Thoracic aorta (tissue), 2 donors: ENCODE data around the gene TRPM5. TPM values are rescaled to one million over a fixed set of nuclear protein-coding genes. Genes with fewer than 3 reads are reported as not detected.

Experiments used
- ATAC-seq: fragments of 150-250 bp; one replicate; pipeline ENCODE4 v1.8.0; 2017; ENCODE audit warnings: low read depth; ENCODE audit not compliant: insufficient number of reproducible peaks, low FRiP score
- DNase-seq: peaks from one replicate; pipeline ENCODE4 v3.0.0-alpha.2; 2020; ENCODE audit warnings: low spot score
- H3K27ac ChIP-seq, 2 donors: fragments of 200-600 bp; sonication (generic); 1 replicate in 1 of 2; 2 replicates in 1 of 2; pipeline ENCODE4 v1.5.1; 2016; ENCODE audit warnings: mild to moderate bottlenecking in 2 of 2, moderate library complexity in 2 of 2
- H3K27me3 ChIP-seq: fragments of 200-600 bp; sonication (generic); replicated peaks from 2 replicates; pipeline ENCODE4 v1.6.0; 2016; ENCODE audit warnings: mild to moderate bottlenecking; ENCODE audit not compliant: insufficient read depth
- H3K36me3 ChIP-seq: fragments of 200-600 bp; sonication (generic); one replicate; pipeline ENCODE4 v1.5.1; 2016
- H3K4me1 ChIP-seq, 2 donors: fragments of 200-600 bp; sonication (generic); 1 replicate in 1 of 2; 2 replicates in 1 of 2; pipeline versions ENCODE4 v1.5.1 to v1.6.0; 2016; ENCODE audit warnings: low read depth in 2 of 2, mild to moderate bottlenecking in 1 of 2; ENCODE audit not compliant: control insufficient read depth in 1 of 2
- H3K4me3 ChIP-seq: fragments of 200-600 bp; sonication (generic); 2 replicates; pipeline ENCODE4 v1.5.1; 2016; ENCODE audit warnings: mild to moderate bottlenecking
- H3K9me3 ChIP-seq: fragments of 200-600 bp; sonication (generic); 2 replicates; pipeline ENCODE4 v1.5.1; 2016
- total RNA-seq, 2 donors: library from RNA; depleted of rRNA; stranded (reverse); fragments of >200 nt; gene quantifications; one replicate each; pipeline versions ENCODE4 v1.1.0 to v1.2.3, GENCODE V29; 2016
- TF ChIP-seq, protein P1 (sequence below): fragments of 200-600 bp; sonication (generic); IDR thresholded peaks from one replicate; pipeline ENCODE4 v1.5.1; 2019; ENCODE audit warnings: antibody characterized with exemption

TRPM5 gene
- total RNA-seq, 2 donors from 2014 or later: not detected

DNA sequence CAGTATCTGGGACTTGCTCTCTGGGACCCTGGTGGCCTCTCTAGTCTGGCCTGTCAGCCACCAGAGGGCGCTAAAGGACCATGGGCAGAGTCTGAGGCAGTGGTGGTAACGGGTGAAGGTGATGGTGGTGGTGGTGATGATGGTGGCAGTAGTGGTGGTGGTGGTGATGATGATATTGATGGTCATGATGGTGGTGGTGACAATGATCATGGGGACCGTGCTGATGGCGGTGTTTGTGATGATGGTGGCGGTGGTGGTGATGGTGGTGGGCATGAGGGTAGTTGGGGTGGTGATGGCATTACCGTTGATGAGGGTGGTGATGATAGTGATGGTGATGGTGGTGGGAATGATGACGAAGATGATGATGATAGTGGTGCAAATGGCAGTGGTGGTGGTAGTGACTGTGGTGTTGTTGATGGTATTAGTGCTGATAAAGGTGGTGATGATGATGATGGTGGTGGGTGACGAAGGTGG, 16.0 kb downstream of the TRPM5 start:
- TF ChIP-seq, protein P1, sequence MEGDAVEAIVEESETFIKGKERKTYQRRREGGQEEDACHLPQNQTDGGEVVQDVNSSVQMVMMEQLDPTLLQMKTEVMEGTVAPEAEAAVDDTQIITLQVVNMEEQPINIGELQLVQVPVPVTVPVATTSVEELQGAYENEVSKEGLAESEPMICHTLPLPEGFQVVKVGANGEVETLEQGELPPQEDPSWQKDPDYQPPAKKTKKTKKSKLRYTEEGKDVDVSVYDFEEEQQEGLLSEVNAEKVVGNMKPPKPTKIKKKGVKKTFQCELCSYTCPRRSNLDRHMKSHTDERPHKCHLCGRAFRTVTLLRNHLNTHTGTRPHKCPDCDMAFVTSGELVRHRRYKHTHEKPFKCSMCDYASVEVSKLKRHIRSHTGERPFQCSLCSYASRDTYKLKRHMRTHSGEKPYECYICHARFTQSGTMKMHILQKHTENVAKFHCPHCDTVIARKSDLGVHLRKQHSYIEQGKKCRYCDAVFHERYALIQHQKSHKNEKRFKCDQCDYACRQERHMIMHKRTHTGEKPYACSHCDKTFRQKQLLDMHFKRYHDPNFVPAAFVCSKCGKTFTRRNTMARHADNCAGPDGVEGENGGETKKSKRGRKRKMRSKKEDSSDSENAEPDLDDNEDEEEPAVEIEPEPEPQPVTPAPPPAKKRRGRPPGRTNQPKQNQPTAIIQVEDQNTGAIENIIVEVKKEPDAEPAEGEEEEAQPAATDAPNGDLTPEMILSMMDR: peak; percentile 46
- Histone ChIP-seq H3K27ac (no peak overlapping the region), H3K4me1 (no peaks in the 10 kb centered on the region), H3K4me3 (no peak overlapping the region), H3K27me3 (no peaks in the 10 kb centered on the region), H3K9me3 (no peaks in the 10 kb centered on the region), H3K36me3 (no peaks in the 10 kb centered on the region)
- ATAC-seq (no peak), DNase-seq (no peak)

DNA sequence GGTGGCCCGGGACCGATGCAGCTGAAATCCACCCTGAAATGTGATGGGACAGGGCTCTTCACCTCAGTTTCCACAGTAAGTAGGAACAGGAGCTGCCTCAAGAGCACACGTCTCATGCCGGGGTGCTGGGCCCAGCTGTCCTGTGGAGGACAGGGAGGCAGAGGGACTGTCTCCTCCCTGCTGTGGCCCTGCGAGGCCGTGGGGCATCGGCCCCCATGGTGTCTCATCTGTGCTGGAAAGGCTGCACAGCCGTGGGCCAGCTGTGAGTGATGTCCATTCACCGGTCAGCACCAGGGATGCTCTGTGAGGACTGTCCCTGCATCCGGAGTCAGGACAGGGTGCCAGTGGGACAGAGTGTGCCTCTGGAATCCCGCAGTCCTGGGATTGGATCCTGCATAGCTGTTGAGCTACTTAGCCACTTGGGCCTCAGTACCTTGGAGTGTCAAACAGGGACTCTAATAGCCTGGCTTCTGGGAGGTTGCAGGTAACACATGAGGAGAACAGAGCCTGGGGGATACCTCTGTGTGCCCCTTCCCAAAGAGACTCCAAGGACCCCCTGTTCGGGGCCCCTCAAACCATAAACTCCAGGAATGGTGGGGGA, 16.5 kb downstream of the TRPM5 start:
- H3K4me1 ChIP-seq: no peaks in the 10 kb centered on the region
- H3K36me3 ChIP-seq: no peaks in the 10 kb centered on the region
- DNase-seq: no peak
- no peak overlapping the region for H3K27ac ChIP-seq
- no peak overlapping the region for H3K4me3 ChIP-seq
- H3K27me3 ChIP-seq: no peaks in the 10 kb centered on the region
- TF ChIP-seq, protein P1: no peak
- no peak for ATAC-seq
- no peaks in the 10 kb centered on the region for H3K9me3 ChIP-seq

DNA sequence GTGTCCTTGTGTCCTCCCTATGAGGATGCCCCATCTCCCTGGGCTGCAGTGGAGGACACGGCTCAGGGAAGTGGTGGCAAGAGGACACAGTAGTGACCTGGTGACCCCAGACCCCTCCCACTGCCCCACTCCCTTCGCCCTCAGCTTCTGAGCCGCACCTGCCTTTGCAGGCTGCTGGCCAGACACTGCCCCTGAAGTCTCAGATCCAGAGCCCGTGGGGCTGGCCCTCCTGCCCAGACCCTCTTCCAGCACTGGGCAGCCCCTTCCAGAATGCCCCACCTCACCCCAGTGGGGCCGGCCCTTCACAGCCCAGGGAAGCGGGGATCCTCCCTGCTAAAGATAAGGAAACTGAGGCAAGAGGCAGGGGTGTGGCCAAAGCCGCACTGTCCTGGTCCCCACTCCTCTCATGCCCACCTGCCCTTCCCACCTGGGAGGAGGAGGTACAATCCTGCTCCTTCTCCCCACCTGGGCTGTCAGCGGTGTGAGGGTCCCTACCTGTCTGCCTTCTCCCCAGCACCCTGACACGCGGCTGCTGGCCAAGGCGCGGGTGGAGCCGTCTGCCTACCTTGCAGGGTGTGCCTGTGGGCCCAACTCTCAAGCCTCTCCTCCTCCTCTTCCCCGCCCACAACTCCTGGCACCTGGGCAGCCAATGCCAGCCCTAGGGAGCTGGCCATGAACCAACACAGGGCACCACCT, 17.3 kb downstream of the TRPM5 start:
- no peaks in the 10 kb centered on the region for H3K36me3 ChIP-seq
- TF ChIP-seq, protein P1: no peak
- no peak for ATAC-seq

DNA sequence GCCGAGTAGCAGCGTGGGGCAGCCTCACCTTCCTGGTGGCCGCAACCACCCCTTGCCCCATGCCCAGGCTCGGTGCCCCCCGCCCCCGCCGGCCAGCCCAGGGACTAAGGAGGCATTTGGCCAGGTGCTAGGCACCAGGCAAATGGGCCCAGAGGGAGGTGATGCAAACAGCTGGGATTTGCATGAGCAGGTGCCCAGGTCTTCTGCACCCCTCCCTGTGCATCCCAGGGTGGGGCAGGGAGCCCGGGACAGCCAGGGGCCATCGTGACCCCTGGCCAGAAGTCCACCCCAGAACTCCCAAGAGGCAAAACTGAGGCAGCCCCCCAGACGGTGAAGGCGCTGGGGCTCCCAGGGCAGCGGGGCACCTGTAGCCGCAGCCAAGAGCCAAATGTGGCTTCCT, 18.1 kb downstream of the TRPM5 start:
- H3K27ac ChIP-seq: no peak overlapping the region
- H3K27me3 ChIP-seq: no peaks in the 10 kb centered on the region
- no peaks in the 10 kb centered on the region for H3K4me1 ChIP-seq
- H3K4me3 ChIP-seq: no peak overlapping the region
- ATAC-seq (no peak), DNase-seq (no peak)
- TF ChIP-seq, protein P1: no peak
- no peaks in the 10 kb centered on the region for H3K36me3 ChIP-seq
- H3K9me3 ChIP-seq: no peaks in the 10 kb centered on the region

More for the DNA sequence above, 17.3 kb downstream of the TRPM5 start:
- no peaks in the 10 kb centered on the region for H3K9me3 ChIP-seq
- DNase-seq: no peak
- H3K4me3 ChIP-seq: no peak overlapping the region
- no peak overlapping the region for H3K27ac ChIP-seq
- H3K4me1 ChIP-seq: no peaks in the 10 kb centered on the region
- no peaks in the 10 kb centered on the region for H3K27me3 ChIP-seq

DNA sequence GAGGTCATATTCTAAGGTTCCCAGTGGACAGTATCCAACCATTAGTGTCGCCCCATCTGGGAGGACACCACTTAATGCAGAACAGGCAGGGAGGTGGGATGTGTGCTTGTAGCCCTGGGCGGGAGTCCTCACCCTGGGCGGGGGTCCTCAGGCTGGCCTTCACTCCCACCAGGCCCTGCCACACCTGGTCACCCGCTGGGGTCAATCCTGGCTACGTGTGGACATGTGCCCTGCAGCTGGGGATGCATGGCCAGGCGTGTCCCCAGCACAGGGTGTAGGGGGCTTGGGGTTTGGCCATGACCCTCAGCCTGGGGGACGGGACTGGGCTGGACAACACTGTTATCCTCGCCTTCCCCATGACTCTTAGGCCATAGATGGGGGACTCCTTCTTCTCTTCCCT, 18.8 kb downstream of the TRPM5 start:
- Histone ChIP-seq H3K9me3 (no peaks in the 10 kb centered on the region), H3K4me1 (no peaks in the 10 kb centered on the region), H3K27me3 (no peaks in the 10 kb centered on the region), H3K4me3 (no peak overlapping the region), H3K27ac (no peak overlapping the region), H3K36me3 (no peaks in the 10 kb centered on the region)
- TF ChIP-seq, protein P1: no peak
- DNase-seq: no peak
- ATAC-seq: no peak
